WTC11 (cell line): ENCODE data around the gene RFX7. TPM values are rescaled to one million over a fixed set of nuclear protein-coding genes. Genes with fewer than 3 reads are reported as not detected.

Experiments used
- ATAC-seq: fragments of 200-7000 bp; cut with Tn5 transposase; 2 replicates; pipeline ENCODE4 v1.10.0; 2021; ENCODE audit warnings: mild to moderate bottlenecking, moderate library complexity
- CTCF ChIA-PET: fragments of 300-600 bp; sonication (Branson Sonifier 250); formaldehyde crosslinking; loops from one replicate; lab custom pipeline; 2021; ENCODE audit warnings: antibody characterized with exemption; lab: Charles Lee
- POLR2A ChIA-PET: fragments of 350-600 bp; sonication (Branson Sonifier 250); formaldehyde crosslinking; loops from one replicate; lab custom pipeline; 2021; ENCODE audit warnings: antibody characterized with exemption; lab: Charles Lee
- DNase-seq: peaks from one replicate; pipeline ENCODE4 v3.0.0; 2021; ENCODE audit warnings: low spot score
- H3K27ac Mint-ChIP-seq: 2 replicates; pipeline ENCODE4 v1.8.0; 2021; ENCODE audit warnings: mixed read lengths
- H3K27me3 Mint-ChIP-seq: 2 replicates; pipeline ENCODE4 v1.8.0; 2021; ENCODE audit warnings: low read depth, mild to moderate bottlenecking, moderate library complexity, mixed read lengths
- H3K36me3 Mint-ChIP-seq: 2 replicates; pipeline ENCODE4 v1.8.0; 2021; ENCODE audit warnings: mixed read lengths
- H3K4me1 Mint-ChIP-seq: 2 replicates; pipeline ENCODE4 v1.8.0; 2022; ENCODE audit warnings: mixed read lengths
- H3K4me3 Mint-ChIP-seq: 2 replicates; pipeline ENCODE4 v1.8.0; 2021; ENCODE audit warnings: mild to moderate bottlenecking, moderate library complexity, mixed read lengths
- H3K9me3 Mint-ChIP-seq: 2 replicates; pipeline ENCODE4 v1.8.0; 2021; ENCODE audit warnings: mixed read lengths
- ATF1 ChIP-seq: sonication (generic); formaldehyde crosslinking; IDR thresholded peaks from 2 replicates; pipeline ENCODE4 v1.8.1; 2023; ENCODE audit warnings: mild to moderate bottlenecking, moderate library complexity, missing genetic modification reagents
- ELF4 ChIP-seq: sonication (generic); formaldehyde crosslinking; IDR thresholded peaks from 2 replicates; pipeline ENCODE4 v1.8.1; 2022; ENCODE audit warnings: low read depth, mild to moderate bottlenecking, moderate library complexity, missing genetic modification reagents
- EMX1 ChIP-seq: fragments of 250-450 bp; sonication (Bioruptor Pico); IDR thresholded peaks from 2 replicates; pipeline ENCODE4 v1.8.0; 2021; ENCODE audit warnings: mild to moderate bottlenecking
- FOXK1 ChIP-seq: sonication (generic); formaldehyde crosslinking; IDR thresholded peaks from 2 replicates; pipeline ENCODE4 v1.8.0; 2022; ENCODE audit warnings: mild to moderate bottlenecking, moderate library complexity, missing genetic modification reagents
- GABPB1 ChIP-seq: sonication (generic); formaldehyde crosslinking; IDR thresholded peaks from 2 replicates; pipeline ENCODE4 v1.8.1; 2023; ENCODE audit warnings: mild to moderate bottlenecking, missing genetic modification reagents
- GRHL2 ChIP-seq: fragments of 250-450 bp; sonication (Bioruptor Pico); IDR thresholded peaks from 2 replicates; pipeline ENCODE4 v1.8.0; 2022; ENCODE audit warnings: mild to moderate bottlenecking, moderate library complexity; ENCODE audit not compliant: insufficient replicate concordance, severe bottlenecking
- HMGA2 ChIP-seq: fragments of 250-450 bp; sonication (Bioruptor Pico); IDR thresholded peaks from 2 replicates; pipeline ENCODE4 v1.4.0; 2021; ENCODE audit warnings: mild to moderate bottlenecking, moderate library complexity
- JAZF1 ChIP-seq: fragments of 250-450 bp; sonication (Bioruptor Pico); IDR thresholded peaks from 2 replicates; pipeline ENCODE4 v1.9.0; 2021; ENCODE audit warnings: moderate library complexity, mild to moderate bottlenecking, inconsistent platforms
- KAT7 ChIP-seq: sonication (generic); formaldehyde crosslinking; IDR thresholded peaks from 2 replicates; pipeline ENCODE4 v1.8.1; 2023; ENCODE audit warnings: missing genetic modification reagents, mild to moderate bottlenecking, borderline replicate concordance
- MXD4 ChIP-seq: fragments of 250-450 bp; sonication (Bioruptor Pico); IDR thresholded peaks from 2 replicates; pipeline ENCODE4 v1.8.0; 2021; ENCODE audit warnings: mild to moderate bottlenecking, moderate library complexity, borderline replicate concordance
- NFATC4 ChIP-seq: fragments of 250-450 bp; sonication (Bioruptor Pico); IDR thresholded peaks from 2 replicates; pipeline ENCODE4 v1.9.0; 2021; ENCODE audit warnings: mild to moderate bottlenecking
- NFYB ChIP-seq: sonication (generic); formaldehyde crosslinking; conservative IDR thresholded peaks from 2 replicates; pipeline ENCODE4 v1.8.0; 2022; ENCODE audit warnings: low read depth, missing genetic modification reagents
- NR3C1 ChIP-seq: sonication (generic); formaldehyde crosslinking; conservative IDR thresholded peaks from 2 replicates; pipeline ENCODE4 v1.8.1; 2023; ENCODE audit warnings: low read depth, mild to moderate bottlenecking, missing genetic modification reagents
- SOX15 ChIP-seq: fragments of 250-450 bp; sonication (Bioruptor Pico); IDR thresholded peaks from 2 replicates; pipeline ENCODE4 v1.9.0; 2021; ENCODE audit warnings: mild to moderate bottlenecking
- ZBTB21 ChIP-seq: sonication (generic); formaldehyde crosslinking; IDR thresholded peaks from 2 replicates; pipeline ENCODE4 v1.8.1; 2023; ENCODE audit warnings: mild to moderate bottlenecking, missing genetic modification reagents, borderline replicate concordance
- ZNF219 ChIP-seq: sonication (generic); formaldehyde crosslinking; IDR thresholded peaks from 2 replicates; pipeline ENCODE4 v1.8.0; 2023; ENCODE audit warnings: missing genetic modification reagents, mild to moderate bottlenecking, borderline replicate concordance
- ZNF317 ChIP-seq: sonication (generic); formaldehyde crosslinking; IDR thresholded peaks from 2 replicates; pipeline ENCODE4 v1.8.1; 2023; ENCODE audit warnings: low read depth, mild to moderate bottlenecking, moderate library complexity, missing genetic modification reagents, borderline replicate concordance
- total RNA-seq: library from RNA; stranded (reverse); gene quantifications from 3 replicates; pipeline ENCODE4 v1.2.3, GENCODE V29; 2021
- TF ChIP-seq, protein P1 (sequence below): sonication (generic); formaldehyde crosslinking; IDR thresholded peaks from 2 replicates; pipeline ENCODE4 v1.8.0; 2022; ENCODE audit warnings: missing genetic modification reagents
- TF ChIP-seq, protein P2 (sequence below): sonication (generic); formaldehyde crosslinking; conservative IDR thresholded peaks from 2 replicates; pipeline ENCODE4 v1.8.1; 2023; ENCODE audit warnings: mild to moderate bottlenecking, low read depth, missing genetic modification reagents, moderate library complexity
- TF ChIP-seq, protein P3 (sequence below): sonication (generic); formaldehyde crosslinking; conservative IDR thresholded peaks from 2 replicates; pipeline ENCODE4 v1.8.1; 2022; ENCODE audit warnings: mild to moderate bottlenecking, missing genetic modification reagents
- TF ChIP-seq, protein P4 (sequence below): sonication (generic); formaldehyde crosslinking; IDR thresholded peaks from 2 replicates; pipeline ENCODE4 v1.8.1; 2023; ENCODE audit warnings: mild to moderate bottlenecking, missing genetic modification reagents, moderate library complexity
- TF ChIP-seq, protein P5 (sequence below): fragments of 250-450 bp; sonication (Bioruptor Pico); IDR thresholded peaks from 2 replicates; pipeline ENCODE4 v1.9.0; 2021; ENCODE audit warnings: moderate library complexity, mild to moderate bottlenecking, inconsistent platforms, borderline replicate concordance

Gene RFX7
- total RNA-seq, 1 experiment from 2014 or later: 36.0 TPM

DNA sequence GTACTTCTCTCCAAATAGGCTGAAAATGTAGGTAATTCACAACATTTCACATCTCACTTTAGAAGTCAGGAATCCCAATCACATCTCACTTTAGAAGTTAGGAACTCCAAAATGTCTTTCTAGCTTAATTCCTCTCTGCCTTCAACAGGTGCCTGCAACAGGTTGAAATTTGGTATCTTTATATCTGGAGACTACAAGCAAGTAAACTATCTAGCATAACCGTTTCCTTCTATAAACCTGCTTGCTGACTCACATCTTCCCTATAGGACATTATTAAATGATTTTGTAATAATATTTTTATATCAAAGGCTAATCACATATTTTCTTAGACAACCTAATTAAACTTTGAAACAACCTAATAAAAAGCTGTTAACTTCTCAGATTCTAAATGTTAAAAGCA is 18.2 kb downstream of the RFX7 start:
- H3K9me3 Mint-ChIP-seq: peaks cover 64% of the 10 kb centered on the region
- H3K4me1 Mint-ChIP-seq: peaks cover 34% of the 10 kb centered on the region
- H3K27ac Mint-ChIP-seq: 0 out of 2 replicates have a peak overlapping the region, but pooled peaks have one; percentile 32
- no peaks in the 10 kb centered on the region for H3K27me3 Mint-ChIP-seq
- ATAC-seq: no peak
- H3K4me3 Mint-ChIP-seq: no peak overlapping the region
- H3K36me3 Mint-ChIP-seq: peaks cover 68% of the 10 kb centered on the region
- DNase-seq: no peak
- TF ChIP-seq NR3C1 (CRISPR knock-in tag): no peak
- TF ChIP-seq JAZF1 (CRISPR knock-in tag): no peak
- TF ChIP-seq SOX15 (CRISPR knock-in tag): no peak
- TF ChIP-seq, protein P1, sequence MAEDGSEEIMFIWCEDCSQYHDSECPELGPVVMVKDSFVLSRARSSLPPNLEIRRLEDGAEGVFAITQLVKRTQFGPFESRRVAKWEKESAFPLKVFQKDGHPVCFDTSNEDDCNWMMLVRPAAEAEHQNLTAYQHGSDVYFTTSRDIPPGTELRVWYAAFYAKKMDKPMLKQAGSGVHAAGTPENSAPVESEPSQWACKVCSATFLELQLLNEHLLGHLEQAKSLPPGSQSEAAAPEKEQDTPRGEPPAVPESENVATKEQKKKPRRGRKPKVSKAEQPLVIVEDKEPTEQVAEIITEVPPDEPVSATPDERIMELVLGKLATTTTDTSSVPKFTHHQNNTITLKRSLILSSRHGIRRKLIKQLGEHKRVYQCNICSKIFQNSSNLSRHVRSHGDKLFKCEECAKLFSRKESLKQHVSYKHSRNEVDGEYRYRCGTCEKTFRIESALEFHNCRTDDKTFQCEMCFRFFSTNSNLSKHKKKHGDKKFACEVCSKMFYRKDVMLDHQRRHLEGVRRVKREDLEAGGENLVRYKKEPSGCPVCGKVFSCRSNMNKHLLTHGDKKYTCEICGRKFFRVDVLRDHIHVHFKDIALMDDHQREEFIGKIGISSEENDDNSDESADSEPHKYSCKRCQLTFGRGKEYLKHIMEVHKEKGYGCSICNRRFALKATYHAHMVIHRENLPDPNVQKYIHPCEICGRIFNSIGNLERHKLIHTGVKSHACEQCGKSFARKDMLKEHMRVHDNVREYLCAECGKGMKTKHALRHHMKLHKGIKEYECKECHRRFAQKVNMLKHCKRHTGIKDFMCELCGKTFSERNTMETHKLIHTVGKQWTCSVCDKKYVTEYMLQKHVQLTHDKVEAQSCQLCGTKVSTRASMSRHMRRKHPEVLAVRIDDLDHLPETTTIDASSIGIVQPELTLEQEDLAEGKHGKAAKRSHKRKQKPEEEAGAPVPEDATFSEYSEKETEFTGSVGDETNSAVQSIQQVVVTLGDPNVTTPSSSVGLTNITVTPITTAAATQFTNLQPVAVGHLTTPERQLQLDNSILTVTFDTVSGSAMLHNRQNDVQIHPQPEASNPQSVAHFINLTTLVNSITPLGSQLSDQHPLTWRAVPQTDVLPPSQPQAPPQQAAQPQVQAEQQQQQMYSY (CRISPR knock-in tag): no peak
- POLR2A ChIA-PET: no interaction called here
- CTCF ChIA-PET: interaction anchor here (1.9 kb wide), 1 partner anchor 20 kb away, joined by 5 read pairs; no protein-coding TSS in a partner anchor

DNA sequence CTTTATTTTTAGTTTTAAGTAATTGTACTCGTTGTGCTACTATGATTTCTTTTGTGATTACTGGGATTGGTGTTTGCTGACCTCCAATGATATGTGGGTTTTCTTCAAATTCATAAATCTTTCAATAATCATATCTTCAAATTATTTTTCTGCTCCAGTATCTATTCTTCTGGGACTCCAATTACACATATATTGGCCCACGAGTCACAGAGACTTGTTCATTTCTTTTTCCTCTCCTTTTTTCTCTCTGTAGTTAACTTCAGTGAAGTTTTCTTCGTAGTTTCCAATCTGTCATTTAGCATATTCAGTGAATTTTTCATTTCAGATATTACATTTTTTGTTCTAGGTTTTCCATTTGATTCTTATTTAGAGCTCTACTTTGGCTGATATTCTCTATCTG is 21.4 kb downstream of the RFX7 start:
- H3K27ac Mint-ChIP-seq: no peak overlapping the region
- no peaks in the 10 kb centered on the region for H3K27me3 Mint-ChIP-seq
- ChIA-PET CTCF (no interaction called here), POLR2A (no interaction called here)
- peaks cover 52% of the 10 kb centered on the region for H3K36me3 Mint-ChIP-seq
- peaks cover 50% of the 10 kb centered on the region for H3K9me3 Mint-ChIP-seq
- TF ChIP-seq EMX1: no peak
- TF ChIP-seq ZNF219 (CRISPR knock-in tag): no peak
- TF ChIP-seq KAT7 (CRISPR knock-in tag): no peak
- TF ChIP-seq FOXK1 (CRISPR knock-in tag): no peak
- TF ChIP-seq HMGA2 (CRISPR knock-in tag): no peak
- TF ChIP-seq, protein P2, sequence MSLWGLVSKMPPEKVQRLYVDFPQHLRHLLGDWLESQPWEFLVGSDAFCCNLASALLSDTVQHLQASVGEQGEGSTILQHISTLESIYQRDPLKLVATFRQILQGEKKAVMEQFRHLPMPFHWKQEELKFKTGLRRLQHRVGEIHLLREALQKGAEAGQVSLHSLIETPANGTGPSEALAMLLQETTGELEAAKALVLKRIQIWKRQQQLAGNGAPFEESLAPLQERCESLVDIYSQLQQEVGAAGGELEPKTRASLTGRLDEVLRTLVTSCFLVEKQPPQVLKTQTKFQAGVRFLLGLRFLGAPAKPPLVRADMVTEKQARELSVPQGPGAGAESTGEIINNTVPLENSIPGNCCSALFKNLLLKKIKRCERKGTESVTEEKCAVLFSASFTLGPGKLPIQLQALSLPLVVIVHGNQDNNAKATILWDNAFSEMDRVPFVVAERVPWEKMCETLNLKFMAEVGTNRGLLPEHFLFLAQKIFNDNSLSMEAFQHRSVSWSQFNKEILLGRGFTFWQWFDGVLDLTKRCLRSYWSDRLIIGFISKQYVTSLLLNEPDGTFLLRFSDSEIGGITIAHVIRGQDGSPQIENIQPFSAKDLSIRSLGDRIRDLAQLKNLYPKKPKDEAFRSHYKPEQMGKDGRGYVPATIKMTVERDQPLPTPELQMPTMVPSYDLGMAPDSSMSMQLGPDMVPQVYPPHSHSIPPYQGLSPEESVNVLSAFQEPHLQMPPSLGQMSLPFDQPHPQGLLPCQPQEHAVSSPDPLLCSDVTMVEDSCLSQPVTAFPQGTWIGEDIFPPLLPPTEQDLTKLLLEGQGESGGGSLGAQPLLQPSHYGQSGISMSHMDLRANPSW (CRISPR knock-in tag): no peak
- no peak for TF ChIP-seq ELF4
- H3K4me3 Mint-ChIP-seq: no peak overlapping the region
- ATAC-seq (no peak), DNase-seq (no peak)
- H3K4me1 Mint-ChIP-seq: peaks cover 27% of the 10 kb centered on the region

DNA sequence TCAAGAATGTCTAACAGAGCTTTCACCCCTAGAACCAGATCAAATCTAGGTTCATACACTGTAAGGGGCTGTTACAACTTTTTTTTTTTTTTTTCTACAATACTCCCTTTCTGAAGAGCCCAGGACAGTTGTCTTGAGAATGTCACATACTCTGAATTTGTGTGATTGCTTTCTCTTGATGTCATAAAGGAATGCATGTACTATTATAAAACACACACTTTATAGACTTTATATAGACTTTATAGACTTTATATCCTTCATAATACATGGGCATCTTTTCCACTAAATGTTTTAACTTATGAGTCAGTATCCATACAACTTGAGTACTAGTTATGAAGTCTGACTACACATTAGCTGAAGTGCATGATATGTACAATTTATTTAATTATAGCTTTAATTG is 26.3 kb downstream of the RFX7 start:
- ChIA-PET POLR2A (no interaction called here), CTCF (no interaction called here)
- Mint-ChIP-seq H3K4me3 (no peak overlapping the region), H3K36me3 (peaks cover 32% of the 10 kb centered on the region), H3K4me1 (peaks cover 21% of the 10 kb centered on the region), H3K27me3 (no peaks in the 10 kb centered on the region), H3K27ac (no peak overlapping the region), H3K9me3 (peaks cover 25% of the 10 kb centered on the region)
- ATAC-seq: no peak
- DNase-seq: no peak
- no peak for TF ChIP-seq NFATC4 (CRISPR knock-in tag)
- TF ChIP-seq, protein P3, sequence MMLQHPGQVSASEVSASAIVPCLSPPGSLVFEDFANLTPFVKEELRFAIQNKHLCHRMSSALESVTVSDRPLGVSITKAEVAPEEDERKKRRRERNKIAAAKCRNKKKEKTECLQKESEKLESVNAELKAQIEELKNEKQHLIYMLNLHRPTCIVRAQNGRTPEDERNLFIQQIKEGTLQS: no peak
- TF ChIP-seq MXD4 (CRISPR knock-in tag): no peak
- TF ChIP-seq EMX1: no peak
- no peak for TF ChIP-seq ATF1 (CRISPR knock-in tag)
- TF ChIP-seq, protein P4, sequence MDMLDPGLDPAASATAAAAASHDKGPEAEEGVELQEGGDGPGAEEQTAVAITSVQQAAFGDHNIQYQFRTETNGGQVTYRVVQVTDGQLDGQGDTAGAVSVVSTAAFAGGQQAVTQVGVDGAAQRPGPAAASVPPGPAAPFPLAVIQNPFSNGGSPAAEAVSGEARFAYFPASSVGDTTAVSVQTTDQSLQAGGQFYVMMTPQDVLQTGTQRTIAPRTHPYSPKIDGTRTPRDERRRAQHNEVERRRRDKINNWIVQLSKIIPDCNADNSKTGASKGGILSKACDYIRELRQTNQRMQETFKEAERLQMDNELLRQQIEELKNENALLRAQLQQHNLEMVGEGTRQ (CRISPR knock-in tag): no peak
- no peak for TF ChIP-seq FOXK1 (CRISPR knock-in tag)
- TF ChIP-seq, protein P5, sequence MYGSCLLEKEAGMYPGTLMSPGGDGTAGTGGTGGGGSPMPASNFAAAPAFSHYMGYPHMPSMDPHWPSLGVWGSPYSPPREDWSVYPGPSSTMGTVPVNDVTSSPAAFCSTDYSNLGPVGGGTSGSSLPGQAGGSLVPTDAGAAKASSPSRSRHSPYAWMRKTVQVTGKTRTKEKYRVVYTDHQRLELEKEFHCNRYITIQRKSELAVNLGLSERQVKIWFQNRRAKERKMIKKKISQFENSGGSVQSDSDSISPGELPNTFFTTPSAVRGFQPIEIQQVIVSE (CRISPR knock-in tag): no peak
- no peak for TF ChIP-seq NFYB (CRISPR knock-in tag)
- TF ChIP-seq GRHL2 (CRISPR knock-in tag): no peak
- TF ChIP-seq ZBTB21 (CRISPR knock-in tag): no peak
- TF ChIP-seq, protein P2 (CRISPR knock-in tag): no peak
- no peak for TF ChIP-seq ZNF317
- TF ChIP-seq GABPB1 (CRISPR knock-in tag): no peak
